SK-N-SH treated with all-trans-retinoic acid at 6 μM for 48 hours (cell line): ENCODE results near the gene IRX2.

Experiments
- ATAC-seq: fragments of 200-7000 bp; cut with Tn5 transposase; 3 replicates; pipeline ENCODE4 v1.9.1; 2020; ENCODE audit warnings: mild to moderate bottlenecking, moderate library complexity
- ARNTL ChIP-seq: fragments of 450-650 bp; formaldehyde crosslinking; IDR thresholded peaks from 2 replicates; pipeline ENCODE4 v1.5.0; 2020; ENCODE audit warnings: low read depth, mild to moderate bottlenecking, moderate library complexity, borderline replicate concordance
- BACH2 ChIP-seq: fragments of 250-450 bp; sonication (Bioruptor Pico); IDR thresholded peaks from 2 replicates; pipeline ENCODE4 v1.9.0; 2021; ENCODE audit warnings: mild to moderate bottlenecking, borderline replicate concordance
- CREB5 ChIP-seq: fragments of 250-450 bp; sonication (Bioruptor Pico); IDR thresholded peaks from 2 replicates; pipeline ENCODE4 v1.5.1; 2020; ENCODE audit warnings: low read depth, mild to moderate bottlenecking, moderate library complexity
- CSDC2 ChIP-seq: fragments of 250-450 bp; sonication (Bioruptor Pico); IDR thresholded peaks from 2 replicates; pipeline ENCODE4 v1.5.0; 2020; ENCODE audit warnings: mild to moderate bottlenecking, moderate library complexity
- ESRRG ChIP-seq: fragments of 250-450 bp; sonication (Bioruptor Pico); IDR thresholded peaks from 2 replicates; pipeline ENCODE4 v1.6.1; 2021; ENCODE audit warnings: mild to moderate bottlenecking
- GLIS3 ChIP-seq: fragments of 250-450 bp; sonication (Bioruptor Pico); IDR thresholded peaks from 2 replicates; pipeline ENCODE4 v1.5.0; 2020; ENCODE audit warnings: mild to moderate bottlenecking, moderate library complexity
- ISL1 ChIP-seq: fragments of 250-450 bp; sonication (Bioruptor Pico); IDR thresholded peaks from 2 replicates; pipeline ENCODE4 v2.1.2; 2022; ENCODE audit warnings: mild to moderate bottlenecking, moderate library complexity
- OSR1 ChIP-seq: fragments of 250-450 bp; sonication (Bioruptor Pico); IDR thresholded peaks from 2 replicates; pipeline ENCODE4 v1.8.0; 2022; ENCODE audit warnings: moderate library complexity, mild to moderate bottlenecking, inconsistent platforms
- PPARA ChIP-seq: fragments of 250-450 bp; sonication (Bioruptor Pico); IDR thresholded peaks from 2 replicates; pipeline ENCODE4 v1.5.0; 2020; ENCODE audit warnings: mild to moderate bottlenecking, borderline replicate concordance
- RARB ChIP-seq: fragments of 250-450 bp; sonication (Bioruptor Pico); IDR thresholded peaks from 2 replicates; pipeline ENCODE4 v1.8.0; 2021; ENCODE audit warnings: mild to moderate bottlenecking, moderate library complexity
- SNAI2 ChIP-seq: fragments of 250-450 bp; sonication (Bioruptor Pico); IDR thresholded peaks from 2 replicates; pipeline ENCODE4 v1.5.0; 2020; ENCODE audit warnings: mild to moderate bottlenecking, moderate library complexity
- TOX ChIP-seq: fragments of 250-450 bp; sonication (Bioruptor Pico); IDR thresholded peaks from 2 replicates; pipeline ENCODE4 v1.8.0; 2021; ENCODE audit warnings: mild to moderate bottlenecking, moderate library complexity, borderline replicate concordance
- ZC3H10 ChIP-seq: fragments of 250-450 bp; sonication (Bioruptor Pico); IDR thresholded peaks from 2 replicates; pipeline ENCODE4 v1.5.1; 2021; ENCODE audit warnings: mild to moderate bottlenecking, moderate library complexity
- ZNF565 ChIP-seq: fragments of 450-650 bp; formaldehyde crosslinking; conservative IDR thresholded peaks from 2 replicates; pipeline ENCODE4 v1.5.0; 2020; ENCODE audit warnings: low read depth, mild to moderate bottlenecking, moderate library complexity
- ZNF70 ChIP-seq: fragments of 450-650 bp; formaldehyde crosslinking; IDR thresholded peaks from 2 replicates; pipeline ENCODE4 v1.5.0; 2020; ENCODE audit warnings: mild to moderate bottlenecking, moderate library complexity
- TF ChIP-seq, protein P1 (sequence below): fragments of 250-450 bp; sonication (Bioruptor Pico); IDR thresholded peaks from 2 replicates; pipeline ENCODE4 v1.8.0; 2021; ENCODE audit warnings: low read depth, mild to moderate bottlenecking, moderate library complexity, borderline replicate concordance
- TF ChIP-seq, protein P2 (sequence below): fragments of 250-450 bp; sonication (Bioruptor Pico); IDR thresholded peaks from 2 replicates; pipeline ENCODE4 v1.5.0; 2020; ENCODE audit warnings: mild to moderate bottlenecking, moderate library complexity
- TF ChIP-seq, protein P3 (sequence below): fragments of 250-450 bp; sonication (Bioruptor Pico); IDR thresholded peaks from 2 replicates; pipeline ENCODE4 v1.5.1; 2021; ENCODE audit warnings: mild to moderate bottlenecking, moderate library complexity
- TF ChIP-seq, protein P4 (sequence below): fragments of 250-450 bp; sonication (Bioruptor Pico); IDR thresholded peaks from 2 replicates; pipeline ENCODE4 v1.8.0; 2020; ENCODE audit warnings: mild to moderate bottlenecking, moderate library complexity, borderline replicate concordance

Gene IRX2

GRCh38 chr5:2773327-2773726 lies 21.9 kb upstream of the IRX2 start:
- TF ChIP-seq SNAI2 (CRISPR knock-in tag): no peak
- no peak for TF ChIP-seq ZC3H10
- TF ChIP-seq OSR1 (CRISPR knock-in tag): no peak
- TF ChIP-seq PPARA (CRISPR knock-in tag): no peak
- TF ChIP-seq RARB: no peak
- no peak for TF ChIP-seq ESRRG (CRISPR knock-in tag)
- TF ChIP-seq BACH2: no peak
- TF ChIP-seq, protein P1, sequence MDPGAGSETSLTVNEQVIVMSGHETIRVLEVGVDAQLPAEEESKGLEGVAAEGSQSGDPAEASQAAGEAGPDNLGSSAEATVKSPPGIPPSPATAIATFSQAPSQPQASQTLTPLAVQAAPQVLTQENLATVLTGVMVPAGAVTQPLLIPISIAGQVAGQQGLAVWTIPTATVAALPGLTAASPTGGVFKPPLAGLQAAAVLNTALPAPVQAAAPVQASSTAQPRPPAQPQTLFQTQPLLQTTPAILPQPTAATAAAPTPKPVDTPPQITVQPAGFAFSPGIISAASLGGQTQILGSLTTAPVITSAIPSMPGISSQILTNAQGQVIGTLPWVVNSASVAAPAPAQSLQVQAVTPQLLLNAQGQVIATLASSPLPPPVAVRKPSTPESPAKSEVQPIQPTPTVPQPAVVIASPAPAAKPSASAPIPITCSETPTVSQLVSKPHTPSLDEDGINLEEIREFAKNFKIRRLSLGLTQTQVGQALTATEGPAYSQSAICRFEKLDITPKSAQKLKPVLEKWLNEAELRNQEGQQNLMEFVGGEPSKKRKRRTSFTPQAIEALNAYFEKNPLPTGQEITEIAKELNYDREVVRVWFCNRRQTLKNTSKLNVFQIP (CRISPR knock-in tag): no peak
- TF ChIP-seq, protein P2, sequence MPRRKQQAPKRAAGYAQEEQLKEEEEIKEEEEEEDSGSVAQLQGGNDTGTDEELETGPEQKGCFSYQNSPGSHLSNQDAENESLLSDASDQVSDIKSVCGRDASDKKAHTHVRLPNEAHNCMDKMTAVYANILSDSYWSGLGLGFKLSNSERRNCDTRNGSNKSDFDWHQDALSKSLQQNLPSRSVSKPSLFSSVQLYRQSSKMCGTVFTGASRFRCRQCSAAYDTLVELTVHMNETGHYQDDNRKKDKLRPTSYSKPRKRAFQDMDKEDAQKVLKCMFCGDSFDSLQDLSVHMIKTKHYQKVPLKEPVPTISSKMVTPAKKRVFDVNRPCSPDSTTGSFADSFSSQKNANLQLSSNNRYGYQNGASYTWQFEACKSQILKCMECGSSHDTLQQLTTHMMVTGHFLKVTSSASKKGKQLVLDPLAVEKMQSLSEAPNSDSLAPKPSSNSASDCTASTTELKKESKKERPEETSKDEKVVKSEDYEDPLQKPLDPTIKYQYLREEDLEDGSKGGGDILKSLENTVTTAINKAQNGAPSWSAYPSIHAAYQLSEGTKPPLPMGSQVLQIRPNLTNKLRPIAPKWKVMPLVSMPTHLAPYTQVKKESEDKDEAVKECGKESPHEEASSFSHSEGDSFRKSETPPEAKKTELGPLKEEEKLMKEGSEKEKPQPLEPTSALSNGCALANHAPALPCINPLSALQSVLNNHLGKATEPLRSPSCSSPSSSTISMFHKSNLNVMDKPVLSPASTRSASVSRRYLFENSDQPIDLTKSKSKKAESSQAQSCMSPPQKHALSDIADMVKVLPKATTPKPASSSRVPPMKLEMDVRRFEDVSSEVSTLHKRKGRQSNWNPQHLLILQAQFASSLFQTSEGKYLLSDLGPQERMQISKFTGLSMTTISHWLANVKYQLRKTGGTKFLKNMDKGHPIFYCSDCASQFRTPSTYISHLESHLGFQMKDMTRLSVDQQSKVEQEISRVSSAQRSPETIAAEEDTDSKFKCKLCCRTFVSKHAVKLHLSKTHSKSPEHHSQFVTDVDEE (CRISPR knock-in tag): no peak
- TF ChIP-seq CREB5 (CRISPR knock-in tag): no peak
- TF ChIP-seq ZNF70 (CRISPR knock-in tag): no peak
- no peak for TF ChIP-seq ISL1 (CRISPR knock-in tag)
- TF ChIP-seq, protein P3, sequence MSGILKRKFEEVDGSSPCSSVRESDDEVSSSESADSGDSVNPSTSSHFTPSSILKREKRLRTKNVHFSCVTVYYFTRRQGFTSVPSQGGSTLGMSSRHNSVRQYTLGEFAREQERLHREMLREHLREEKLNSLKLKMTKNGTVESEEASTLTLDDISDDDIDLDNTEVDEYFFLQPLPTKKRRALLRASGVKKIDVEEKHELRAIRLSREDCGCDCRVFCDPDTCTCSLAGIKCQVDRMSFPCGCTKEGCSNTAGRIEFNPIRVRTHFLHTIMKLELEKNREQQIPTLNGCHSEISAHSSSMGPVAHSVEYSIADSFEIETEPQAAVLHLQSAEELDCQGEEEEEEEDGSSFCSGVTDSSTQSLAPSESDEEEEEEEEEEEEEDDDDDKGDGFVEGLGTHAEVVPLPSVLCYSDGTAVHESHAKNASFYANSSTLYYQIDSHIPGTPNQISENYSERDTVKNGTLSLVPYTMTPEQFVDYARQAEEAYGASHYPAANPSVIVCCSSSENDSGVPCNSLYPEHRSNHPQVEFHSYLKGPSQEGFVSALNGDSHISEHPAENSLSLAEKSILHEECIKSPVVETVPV (CRISPR knock-in tag): no peak
- TF ChIP-seq, all 23 proteins: peak for 0
- no peak for ATAC-seq

- ATAC-seq: no peak
- TF ChIP-seq, protein P2 (CRISPR knock-in tag): no peak
- TF ChIP-seq TOX (CRISPR knock-in tag): no peak
- TF ChIP-seq, protein P3 (CRISPR knock-in tag): no peak
- TF ChIP-seq ZNF70 (CRISPR knock-in tag): no peak
- TF ChIP-seq CREB5 (CRISPR knock-in tag): no peak
- TF ChIP-seq, protein P1 (CRISPR knock-in tag): no peak
- TF ChIP-seq, protein P4, sequence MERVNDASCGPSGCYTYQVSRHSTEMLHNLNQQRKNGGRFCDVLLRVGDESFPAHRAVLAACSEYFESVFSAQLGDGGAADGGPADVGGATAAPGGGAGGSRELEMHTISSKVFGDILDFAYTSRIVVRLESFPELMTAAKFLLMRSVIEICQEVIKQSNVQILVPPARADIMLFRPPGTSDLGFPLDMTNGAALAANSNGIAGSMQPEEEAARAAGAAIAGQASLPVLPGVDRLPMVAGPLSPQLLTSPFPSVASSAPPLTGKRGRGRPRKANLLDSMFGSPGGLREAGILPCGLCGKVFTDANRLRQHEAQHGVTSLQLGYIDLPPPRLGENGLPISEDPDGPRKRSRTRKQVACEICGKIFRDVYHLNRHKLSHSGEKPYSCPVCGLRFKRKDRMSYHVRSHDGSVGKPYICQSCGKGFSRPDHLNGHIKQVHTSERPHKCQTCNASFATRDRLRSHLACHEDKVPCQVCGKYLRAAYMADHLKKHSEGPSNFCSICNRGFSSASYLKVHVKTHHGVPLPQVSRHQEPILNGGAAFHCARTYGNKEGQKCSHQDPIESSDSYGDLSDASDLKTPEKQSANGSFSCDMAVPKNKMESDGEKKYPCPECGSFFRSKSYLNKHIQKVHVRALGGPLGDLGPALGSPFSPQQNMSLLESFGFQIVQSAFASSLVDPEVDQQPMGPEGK (CRISPR knock-in tag): no peak
- TF ChIP-seq CSDC2 (CRISPR knock-in tag): no peak
- TF ChIP-seq ARNTL: no peak
- no peak for TF ChIP-seq BACH2
- TF ChIP-seq GLIS3 (CRISPR knock-in tag): no peak
- TF ChIP-seq ZNF565 (CRISPR knock-in tag): no peak
These were observed 15.6 kb upstream of the IRX2 start for GRCh38 chr5:2767089-2767488.
